HG02571 (cell line): Measurements from ENCODE around the gene S100A8.
"Not testable (repeated sequence)": the region's sequence is repeated elsewhere in the genome, so short reads cannot be mapped to it uniquely, and the experiment has no call there.

ENCODE experiments used
- ATAC-seq: cut with Tn5 transposase; IDR thresholded peaks from one replicate; pipeline ENCODE4 v1.9.1; 2021; ENCODE audit warnings: mild to moderate bottlenecking, moderate library complexity; ENCODE audit not compliant: unreplicated experiment

S100A8 gene

GRCh38 chr1:153417136-153417888 lies 26.4 kb upstream of the S100A8 start:
- no peak for ATAC-seq

GRCh38 chr1:153415850-153416570 lies 25.1 kb upstream of the S100A8 start, which contains the start of gene S100A7A:
S100A7A (plus strand) TSS chr1:153416520; CDS start chr1:153418083, 1,563 bp downstream.
- ATAC-seq, result no peak

- not testable (repeated sequence) for ATAC-seq
Measured at GRCh38 chr1:153413961-153414360, 23.1 kb upstream of the S100A8 start.

- ATAC-seq, result not testable (repeated sequence)
Measured at GRCh38 chr1:153407274-153407673, 16.4 kb upstream of the S100A8 start.

GRCh38 chr1:153405825-153406599 lies 15.1 kb upstream of the S100A8 start:
- ATAC-seq, result not testable (repeated sequence)

GRCh38 chr1:153404768-153405167 lies 13.9 kb upstream of the S100A8 start:
- ATAC-seq, result no peak

GRCh38 chr1:153404086-153404635 lies 13.3 kb upstream of the S100A8 start:
- no peak for ATAC-seq

GRCh38 chr1:153403421-153404085 lies 12.7 kb upstream of the S100A8 start:
- ATAC-seq, result no peak

GRCh38 chr1:153402226-153402625 lies 11.4 kb upstream of the S100A8 start:
- no peak for ATAC-seq

- ATAC-seq, result no peak
Measured at GRCh38 chr1:153401461-153401860, 10.6 kb upstream of the S100A8 start.

GRCh38 chr1:153400244-153400643 lies 9.4 kb upstream of the S100A8 start:
- no peak for ATAC-seq

GRCh38 chr1:153399401-153400055 lies 8.7 kb upstream of the S100A8 start:
- ATAC-seq, result no peak

- no peak for ATAC-seq
Measured at GRCh38 chr1:153397924-153398651, 7.2 kb upstream of the S100A8 start.

- ATAC-seq, result no peak
Measured at GRCh38 chr1:153397051-153397923, 6.4 kb upstream of the S100A8 start.

GRCh38 chr1:153396461-153396860 lies 5.6 kb upstream of the S100A8 start:
- no peak for ATAC-seq

- no peak for ATAC-seq
Measured at GRCh38 chr1:153395776-153396175, 4.9 kb upstream of the S100A8 start.

- no peak for ATAC-seq
Measured at GRCh38 chr1:153395136-153395685, 4.3 kb upstream of the S100A8 start.

GRCh38 chr1:153394391-153394790 lies 3.5 kb upstream of the S100A8 start:
- no peak for ATAC-seq
